CD4-positive, alpha-beta T cell treated with Interferon gamma for 1 hour (primary cell): ENCODE data around the gene SPON1.
"Not testable (repeated sequence)": the region's sequence is repeated elsewhere in the genome, so short reads cannot be mapped to it uniquely, and the experiment has no call there.

Experiments used
- DNase-seq: peaks from one replicate; pipeline ENCODE4 v3.0.0-alpha.2; 2020

SPON1 gene

DNA sequence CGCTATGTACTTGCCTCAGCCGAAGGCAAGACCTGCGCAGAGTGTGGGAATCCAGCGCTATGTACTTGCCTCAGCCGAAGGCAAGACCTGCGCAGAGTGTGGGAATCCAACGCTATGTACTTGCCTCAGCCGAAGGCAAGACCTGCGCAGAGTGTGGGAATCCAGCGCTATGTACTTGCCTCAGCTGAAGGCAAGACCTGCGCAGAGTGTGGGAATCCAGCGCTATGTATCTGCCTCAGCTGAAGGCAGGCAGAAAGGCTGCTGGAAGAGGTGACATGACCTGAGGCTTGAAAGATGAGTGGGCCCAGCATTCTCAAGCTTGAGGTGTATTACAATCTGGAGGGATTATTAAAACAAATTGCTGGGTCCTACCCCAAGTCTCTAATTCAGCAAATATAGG is 290.0 kb downstream of the SPON1 start:
- DNase-seq, result not testable (repeated sequence)

DNA sequence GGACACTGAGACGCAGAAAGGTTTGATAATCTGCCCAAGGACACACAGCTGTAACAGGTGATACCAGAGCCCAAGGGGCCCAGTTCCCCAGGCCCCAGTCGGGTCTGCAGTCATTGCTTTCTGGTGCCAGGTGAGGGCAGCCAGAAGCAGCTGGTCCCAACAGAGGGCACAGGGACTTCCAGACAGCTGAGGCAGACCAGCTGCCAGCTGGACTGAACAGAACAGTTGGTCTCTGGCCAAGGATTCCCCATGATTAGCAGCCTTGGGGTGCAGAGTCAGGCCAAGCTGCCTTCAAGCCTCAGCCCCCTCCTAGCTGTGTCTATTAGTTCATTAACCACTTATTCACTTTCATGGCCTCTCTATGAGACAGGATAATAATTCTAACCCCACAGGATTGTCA is 290.9 kb downstream of the SPON1 start:
- no peak for DNase-seq

GRCh38 chr11:14253840-14254239 is 291.3 kb downstream of the SPON1 start:
- no peak for DNase-seq

DNA sequence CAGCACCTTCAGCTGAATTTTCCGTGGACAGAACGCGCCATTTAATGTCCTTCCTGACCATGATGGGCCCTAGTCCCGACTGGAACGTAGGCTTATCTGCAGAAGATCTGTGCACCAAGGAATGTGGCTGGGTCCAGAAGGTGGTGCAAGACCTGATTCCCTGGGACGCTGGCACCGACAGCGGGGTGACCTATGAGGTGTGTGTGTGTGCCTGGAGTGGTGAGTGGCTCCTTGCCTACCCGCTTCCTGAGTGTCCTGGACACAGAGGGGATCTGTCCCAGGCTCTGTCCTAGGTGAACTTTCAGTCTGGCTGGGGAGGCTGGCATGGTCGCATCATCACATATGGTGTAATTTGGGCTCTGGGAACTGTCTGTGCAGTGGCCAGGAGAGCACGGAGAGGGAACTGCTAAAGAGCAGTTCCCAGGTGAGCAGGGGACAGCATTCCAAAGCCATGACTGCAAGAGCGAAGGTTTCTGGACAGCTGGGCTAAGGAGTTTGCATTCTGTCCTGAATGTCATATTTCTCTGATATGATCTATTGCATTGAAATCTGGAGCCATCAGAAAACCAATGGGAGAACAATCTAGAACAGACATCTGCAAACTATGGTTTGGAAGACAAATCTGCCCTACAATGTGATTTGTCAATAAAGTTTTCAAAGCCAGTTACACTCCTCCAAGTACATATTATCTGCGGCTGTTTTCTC is 292.2 kb downstream of the SPON1 start:
- DNase-seq, result no peak

DNA sequence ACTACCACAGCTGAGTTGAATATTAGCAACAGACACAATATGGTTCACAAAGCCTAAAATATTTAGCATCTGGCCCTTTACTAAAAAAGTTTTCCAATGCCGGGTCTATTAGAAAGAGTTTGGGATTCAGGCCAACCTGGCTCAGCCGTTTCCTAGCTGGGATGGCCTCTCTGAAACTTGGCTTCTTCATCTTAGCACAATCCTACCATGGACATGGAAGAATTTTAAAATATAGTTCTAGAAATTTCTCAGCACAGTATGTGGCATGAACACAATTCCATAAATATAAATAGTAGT is 292.7 kb downstream of the SPON1 start:
- no peak for DNase-seq

GRCh38 chr11:14258221-14258935 is 295.9 kb downstream of the SPON1 start:
- DNase-seq, result no peak

GRCh38 chr11:14259186-14259784 is 296.8 kb downstream of the SPON1 start:
- no peak for DNase-seq

GRCh38 chr11:14259878-14260277 is 297.4 kb downstream of the SPON1 start:
- DNase-seq, result no peak

DNA sequence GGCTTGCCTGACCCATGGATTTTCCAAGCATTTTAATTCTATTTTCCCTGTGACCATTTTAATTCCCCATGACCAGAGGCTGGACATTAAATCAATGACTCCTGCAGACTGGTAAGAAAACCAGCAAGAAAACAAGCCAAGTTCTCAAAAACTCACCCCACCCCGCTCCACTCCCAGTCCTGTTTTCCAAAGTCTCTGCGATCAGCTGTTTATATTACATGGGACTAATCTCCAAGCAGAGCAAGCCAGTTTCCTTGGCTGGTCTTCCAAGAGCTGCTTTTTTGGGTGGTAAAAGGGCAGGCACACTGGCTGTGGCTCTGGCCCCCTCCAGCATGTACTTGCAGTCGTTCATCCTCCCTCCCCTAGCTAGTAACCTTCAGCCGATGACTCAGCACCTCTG is 298.5 kb downstream of the SPON1 start:
- DNase-seq, result no peak

- DNase-seq, result no peak
These were observed 299.8 kb downstream of the SPON1 start for GRCh38 chr11:14262271-14262846.

GRCh38 chr11:14264966-14265365 is 302.4 kb downstream of the SPON1 start:
- no peak for DNase-seq

- no peak for DNase-seq
These were observed 304.1 kb downstream of the SPON1 start for GRCh38 chr11:14266622-14267021.

DNA sequence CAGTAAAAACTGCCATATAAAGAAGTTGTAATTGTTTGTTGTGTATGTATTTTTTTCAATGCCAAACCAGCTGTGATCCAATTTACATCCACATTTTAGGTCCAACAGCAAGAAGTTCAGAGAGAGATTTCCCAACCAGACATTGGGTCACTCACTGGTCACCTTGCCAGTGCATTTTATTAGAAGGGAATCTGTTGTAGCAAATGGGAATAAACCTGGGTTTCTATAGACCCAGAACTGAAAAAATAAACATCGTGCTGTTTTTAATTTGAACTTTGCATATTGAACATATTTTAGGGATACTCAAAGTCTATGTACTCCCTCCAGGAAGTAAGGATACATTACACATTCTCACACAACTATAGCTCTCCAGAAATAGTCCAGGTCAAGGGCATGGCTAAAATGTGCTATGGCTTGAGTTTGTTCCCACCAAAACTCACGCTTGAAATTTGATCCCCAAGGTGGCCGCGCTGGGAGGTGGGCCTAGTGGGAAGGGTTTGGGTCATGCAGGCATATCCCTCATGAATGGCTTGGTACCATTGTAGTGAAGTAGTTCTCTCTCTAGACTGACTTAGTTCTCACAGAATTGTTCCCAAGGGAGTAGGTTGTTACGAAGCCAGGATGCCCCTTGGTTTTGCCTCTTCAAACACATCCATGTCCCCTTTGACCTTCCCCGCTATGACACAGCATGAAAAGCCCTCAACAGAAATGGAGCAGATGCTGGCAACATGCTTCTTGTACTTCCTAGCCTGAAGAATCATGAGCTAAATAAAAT is 305.5 kb downstream of the SPON1 start:
- DNase-seq, result no peak

GRCh38 chr11:14269692-14270573 is 307.4 kb downstream of the SPON1 start:
- DNase-seq, result no peak

DNA sequence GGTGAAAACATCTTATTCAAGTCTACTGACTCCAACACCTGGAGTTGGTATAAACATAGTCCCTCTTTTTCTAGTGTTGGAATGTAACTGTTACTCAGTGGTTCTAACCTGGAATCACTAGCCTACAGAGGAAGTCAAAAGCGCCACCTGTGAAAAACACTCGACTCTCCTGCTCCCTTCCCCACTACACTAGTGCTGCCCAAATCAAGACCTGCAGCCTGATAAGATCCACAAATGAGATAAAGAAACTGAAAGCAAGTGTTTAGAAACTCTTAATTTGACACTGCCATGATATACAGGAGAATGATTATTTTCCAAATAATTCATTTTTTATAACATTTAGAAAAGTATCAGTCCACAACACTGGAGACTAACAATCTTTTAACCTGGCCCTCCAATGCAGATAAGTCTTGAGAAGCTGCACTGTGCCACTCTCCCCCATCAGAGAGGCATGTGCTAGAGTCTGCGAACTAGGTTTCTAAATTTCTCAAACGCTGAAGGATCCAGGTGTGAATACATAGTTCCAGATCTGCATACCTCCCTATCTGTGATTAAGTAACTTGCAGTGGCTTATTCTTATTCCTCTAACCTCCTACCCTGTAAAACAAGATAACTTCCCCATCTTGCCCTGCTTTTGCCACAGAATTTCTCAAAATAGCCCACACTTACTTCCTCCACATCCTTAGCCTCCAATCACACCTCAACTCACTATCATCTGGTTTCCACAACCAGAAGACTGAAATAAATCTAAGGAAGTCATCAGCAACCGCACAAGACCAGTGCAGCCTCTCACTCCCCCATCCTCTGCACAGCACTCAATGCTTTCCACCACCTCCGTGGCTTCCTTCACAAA is 308.4 kb downstream of the SPON1 start:
- no peak for DNase-seq

DNA sequence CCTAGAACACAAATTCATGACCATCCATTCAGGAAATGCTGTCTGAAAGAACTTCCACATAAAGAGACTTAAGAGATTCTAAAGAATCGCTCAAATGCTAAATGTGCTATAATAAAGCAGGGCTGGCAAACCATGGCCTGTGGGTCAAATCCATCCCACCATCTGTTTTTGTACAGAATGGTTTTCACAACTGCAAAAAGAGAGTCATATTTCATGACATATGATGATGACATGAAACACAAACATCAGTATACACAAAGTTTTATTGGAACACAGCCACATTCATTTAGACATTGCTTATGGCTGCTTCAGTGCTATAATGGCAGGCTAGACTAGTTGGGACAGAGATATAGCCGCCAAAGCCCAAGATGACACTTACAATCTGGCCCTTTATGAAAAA is 311.4 kb downstream of the SPON1 start:
- no peak for DNase-seq

DNA sequence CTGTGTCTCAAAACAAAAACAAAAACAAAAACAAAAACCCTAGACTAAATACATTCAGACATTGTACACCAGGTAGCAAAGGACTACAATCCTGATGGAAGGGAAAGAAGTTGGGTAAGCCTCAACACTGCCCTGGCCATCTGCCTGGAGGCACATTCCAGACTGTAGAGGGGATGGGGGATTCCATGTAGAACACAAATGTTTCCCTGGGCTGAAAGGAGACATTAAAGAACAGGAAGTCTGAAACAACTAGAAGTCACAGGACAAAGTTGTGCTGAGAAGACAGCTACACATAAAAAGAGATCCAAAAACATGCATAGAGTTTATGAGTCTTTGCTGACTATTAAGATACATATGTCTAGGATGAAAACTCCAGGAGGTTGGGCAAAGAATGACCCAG is 312.6 kb downstream of the SPON1 start:
- no peak for DNase-seq

- not testable (repeated sequence) for DNase-seq
These were observed 316.3 kb downstream of the SPON1 start for GRCh38 chr11:14278869-14279268.

DNA sequence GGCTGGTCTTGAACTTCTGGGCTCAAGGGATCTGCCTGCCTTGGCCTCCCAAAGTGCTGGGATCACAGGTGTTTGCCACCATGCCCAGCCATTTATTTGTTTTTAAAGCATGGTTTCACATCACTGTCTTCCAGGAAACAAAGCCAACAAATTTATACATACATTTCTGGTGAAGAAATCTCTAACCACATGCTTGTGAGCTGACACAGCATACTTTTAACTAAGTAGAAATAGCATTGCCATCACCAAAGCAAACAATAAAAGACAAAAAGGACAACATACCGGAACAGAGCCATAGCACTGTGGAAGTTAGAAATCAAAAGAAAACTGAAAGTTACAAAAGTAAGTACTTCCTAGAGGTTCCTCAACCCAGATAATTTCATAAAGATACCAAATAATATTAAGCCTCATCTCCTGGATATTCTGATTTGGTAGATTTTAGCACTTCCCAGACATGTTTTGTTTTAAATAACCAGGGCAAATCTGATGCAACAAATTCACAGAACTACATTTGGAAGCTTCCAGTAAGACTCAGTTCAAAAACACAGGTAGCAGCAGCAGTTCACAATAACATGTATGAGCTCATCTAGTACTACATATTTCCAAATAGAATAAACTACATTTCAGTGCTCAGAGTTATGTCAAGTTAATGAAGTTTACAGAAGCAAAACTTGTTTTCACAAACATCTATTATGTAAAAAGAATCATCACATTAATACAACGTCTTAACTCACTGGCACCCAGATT is 325.8 kb downstream of the SPON1 start:
- no peak for DNase-seq

DNA sequence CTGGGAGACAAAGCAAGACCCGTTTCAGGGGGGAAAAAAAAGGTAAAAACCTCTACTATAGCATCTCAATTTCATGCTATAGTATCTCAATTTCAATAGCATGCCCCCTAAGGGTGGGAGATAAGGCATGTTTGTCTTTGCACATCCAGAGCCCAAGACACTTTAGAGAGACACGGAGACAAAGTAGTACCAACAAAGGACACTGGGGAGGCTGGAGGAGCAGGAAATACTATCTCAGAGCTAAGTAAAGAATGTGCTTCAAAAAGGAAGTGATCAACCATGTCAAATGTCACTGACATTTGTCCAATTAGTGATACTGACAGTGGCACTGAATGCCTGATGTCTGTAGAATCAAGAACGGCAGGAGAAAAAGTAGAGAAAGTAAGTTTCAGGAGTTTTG is 327.9 kb downstream of the SPON1 start:
- no peak for DNase-seq

GRCh38 chr11:14299921-14300320 is 337.4 kb downstream of the SPON1 start:
- DNase-seq, result no peak
